Activated gamma-delta T cell treated with Interleukin-2 at 50 U/mL for 16 hours (primary cell): Measurements from ENCODE around the gene DNAJB1.
A peak's percentile ranks its signal among the peaks of the same experiment; 100 is the strongest.
"Not testable (repeated sequence)": the region's sequence is repeated elsewhere in the genome, so short reads cannot be mapped to it uniquely, and the experiment has no call there.

Experiments used
- DNase-seq: peaks from one replicate; pipeline ENCODE4 v3.0.0-alpha.2; 2020

The DNAJB1 gene

DNA sequence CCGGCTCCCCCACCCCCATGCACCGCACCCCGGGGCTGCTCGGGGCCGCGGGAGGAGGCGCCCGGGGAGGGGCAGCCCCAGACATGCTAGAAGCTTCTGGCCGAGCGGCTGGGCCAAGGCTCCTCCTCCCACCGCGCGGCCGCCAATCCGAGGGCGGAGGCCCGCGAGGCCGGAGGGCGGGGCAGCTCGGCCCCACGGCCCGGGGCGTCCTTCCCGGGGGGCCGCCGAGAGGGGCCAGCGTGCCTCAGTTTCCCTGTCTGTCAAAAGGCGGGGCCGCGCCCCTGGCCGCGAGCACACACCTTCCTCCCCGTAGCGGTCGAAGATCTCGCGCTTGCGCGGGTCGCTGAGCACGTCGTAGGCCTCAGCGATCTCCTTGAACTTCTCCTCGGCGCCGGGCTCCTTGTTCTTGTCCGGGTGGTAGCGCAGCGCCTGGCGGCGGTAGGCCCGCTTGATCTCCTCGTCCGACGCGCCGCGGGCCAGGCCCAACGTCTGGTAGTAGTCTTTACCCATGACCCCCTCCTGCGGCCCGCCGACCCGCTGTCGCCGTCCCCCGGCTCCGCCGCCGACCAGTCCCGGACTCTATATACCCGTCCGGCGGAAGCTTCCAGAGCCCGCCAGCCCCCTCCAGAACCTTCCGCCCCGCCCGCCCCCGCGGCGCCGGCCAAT, at the start of gene DNAJB1:
Gene DNAJB1 (minus strand): TSS at position 558 of the 666 bp plus-strand sequence. CDS start 48 bp downstream, at position 510.
- DNase-seq, result peak; percentile 54

DNA sequence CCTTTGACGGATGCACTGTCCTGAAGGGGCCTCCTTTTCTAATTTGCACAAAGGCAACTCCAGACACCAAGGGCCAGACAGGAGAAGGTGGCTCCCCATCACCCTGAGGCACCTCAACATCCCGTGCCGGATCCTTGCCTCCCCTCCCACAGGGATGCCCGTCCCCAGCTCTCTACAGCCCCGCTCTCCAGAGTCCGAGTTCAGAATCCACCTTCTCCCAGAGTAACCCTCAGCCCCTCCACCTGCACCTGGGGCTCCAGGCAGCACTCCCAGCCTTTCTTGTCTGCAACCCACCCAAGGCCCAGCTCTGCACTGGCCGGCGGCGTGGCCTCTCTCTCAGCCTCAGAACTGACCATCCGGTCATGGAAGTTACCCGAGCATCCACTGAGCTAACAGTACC, 48.9 kb upstream of the DNAJB1 start:
- DNase-seq, result no peak

DNA sequence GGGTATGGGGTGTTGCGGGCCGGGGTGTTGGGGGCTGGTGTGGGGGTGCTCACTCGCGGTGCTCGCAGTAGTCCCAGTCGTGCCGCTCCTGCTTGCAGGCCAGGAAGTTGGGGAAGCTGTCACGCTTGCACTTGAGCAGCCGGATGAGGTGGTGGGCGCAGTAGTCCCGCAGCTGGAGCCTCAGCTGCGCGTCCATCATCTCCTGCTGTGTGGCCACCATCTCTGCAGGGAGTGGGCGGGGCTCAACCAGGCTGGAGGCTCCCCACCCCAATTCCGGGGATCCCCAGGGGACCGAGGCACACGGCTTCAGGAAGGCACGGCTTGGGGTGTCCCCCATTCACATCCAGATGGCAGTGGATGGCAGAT, 48.5 kb upstream of the DNAJB1 start:
- no peak for DNase-seq

DNA sequence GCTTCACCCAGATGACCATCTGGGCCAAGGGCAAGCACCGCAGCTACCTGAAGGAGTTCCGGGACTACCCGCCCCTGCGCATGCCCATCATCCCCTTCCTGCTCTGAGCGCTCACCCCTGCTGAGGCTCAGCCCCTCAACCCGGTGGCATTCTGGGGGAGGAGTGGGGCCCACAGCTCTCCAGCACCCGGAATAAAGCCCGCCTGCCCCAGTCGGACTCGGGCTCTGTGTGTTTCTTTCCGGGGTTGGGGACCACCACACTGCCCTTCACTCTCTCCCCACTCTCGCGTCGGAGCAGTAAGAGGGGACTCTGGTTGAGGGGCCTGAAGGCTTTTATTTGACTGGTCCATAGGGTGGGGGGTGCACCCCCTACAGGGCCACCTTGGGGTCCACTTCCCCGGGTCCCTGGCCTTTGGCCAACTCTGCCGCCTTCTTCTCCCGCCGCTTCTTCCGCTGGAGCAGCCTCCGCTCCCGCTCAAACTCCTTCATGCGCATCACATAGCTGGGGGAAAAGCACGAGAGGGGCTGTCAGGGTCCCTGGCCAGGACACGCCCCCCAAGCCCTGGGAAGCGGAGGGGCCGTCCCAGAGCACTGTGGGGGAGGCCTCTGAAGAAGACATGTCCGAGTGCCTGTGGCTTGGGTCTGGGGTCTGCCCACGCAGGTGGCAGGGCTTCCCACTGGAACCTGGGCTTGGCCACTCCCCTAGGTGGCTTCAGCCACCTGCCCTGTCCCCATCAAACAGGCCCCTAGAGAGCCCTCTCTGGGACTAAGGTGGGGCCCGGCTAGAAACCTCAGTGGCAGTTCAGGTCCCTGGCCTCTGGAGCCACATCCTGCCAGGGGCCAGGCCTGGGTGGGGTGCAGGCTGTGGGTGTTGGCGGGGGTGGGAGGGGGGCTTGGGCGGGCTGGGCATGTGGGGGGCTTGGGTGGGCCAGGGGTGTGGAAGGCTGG, 47.8 kb upstream of the DNAJB1 start:
- no peak for DNase-seq

DNA sequence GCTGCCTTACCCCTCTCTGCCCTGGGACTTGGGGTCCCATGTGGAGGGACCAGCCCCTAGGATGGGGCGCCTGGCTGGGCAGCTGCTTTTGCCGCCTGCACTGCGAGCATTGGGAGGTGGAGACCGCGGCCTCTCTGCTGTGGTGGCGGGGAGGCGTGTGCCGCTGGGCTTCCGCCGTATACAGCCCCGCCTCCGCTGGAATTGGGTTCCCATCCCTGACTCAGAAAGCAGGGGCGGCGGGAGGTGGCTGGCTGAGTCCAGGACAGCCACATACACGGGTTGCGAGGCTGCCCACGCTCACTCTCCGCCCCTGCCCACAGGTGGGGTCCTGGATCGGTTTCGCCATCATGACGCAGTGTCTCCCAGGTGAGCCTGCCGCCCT, 47.1 kb upstream of the DNAJB1 start:
- DNase-seq, result no peak

DNA sequence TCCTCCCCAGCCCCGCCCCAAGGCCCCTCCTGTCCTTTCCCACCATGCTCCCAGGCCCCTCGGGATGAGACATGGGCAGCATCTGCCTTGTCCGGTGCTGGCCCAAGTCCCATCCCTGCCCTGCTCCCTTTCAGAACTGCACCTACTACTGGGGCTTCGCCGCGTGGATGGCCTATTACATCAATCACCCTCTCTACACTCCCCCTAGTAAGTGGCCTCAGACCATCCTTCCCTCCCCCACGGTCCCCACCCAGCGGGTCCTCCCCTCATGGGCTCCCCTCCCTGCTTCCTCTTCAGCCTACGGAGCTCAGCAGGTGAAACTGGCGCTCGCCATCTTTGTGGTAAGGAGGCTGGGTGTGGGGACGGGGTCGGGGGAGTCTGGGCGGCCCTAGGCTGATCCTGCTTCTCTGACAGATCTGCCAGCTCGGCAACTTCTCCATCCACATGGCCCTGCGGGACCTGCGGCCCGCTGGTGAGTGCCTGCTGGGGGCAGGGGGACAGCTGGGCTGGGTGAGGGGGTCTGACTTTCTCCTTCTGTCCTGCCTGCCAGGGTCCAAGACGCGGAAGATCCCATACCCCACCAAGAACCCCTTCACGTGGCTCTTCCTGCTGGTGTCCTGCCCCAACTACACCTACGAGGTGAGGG, 46.6 kb upstream of the DNAJB1 start:
- not testable (repeated sequence) for DNase-seq

DNA sequence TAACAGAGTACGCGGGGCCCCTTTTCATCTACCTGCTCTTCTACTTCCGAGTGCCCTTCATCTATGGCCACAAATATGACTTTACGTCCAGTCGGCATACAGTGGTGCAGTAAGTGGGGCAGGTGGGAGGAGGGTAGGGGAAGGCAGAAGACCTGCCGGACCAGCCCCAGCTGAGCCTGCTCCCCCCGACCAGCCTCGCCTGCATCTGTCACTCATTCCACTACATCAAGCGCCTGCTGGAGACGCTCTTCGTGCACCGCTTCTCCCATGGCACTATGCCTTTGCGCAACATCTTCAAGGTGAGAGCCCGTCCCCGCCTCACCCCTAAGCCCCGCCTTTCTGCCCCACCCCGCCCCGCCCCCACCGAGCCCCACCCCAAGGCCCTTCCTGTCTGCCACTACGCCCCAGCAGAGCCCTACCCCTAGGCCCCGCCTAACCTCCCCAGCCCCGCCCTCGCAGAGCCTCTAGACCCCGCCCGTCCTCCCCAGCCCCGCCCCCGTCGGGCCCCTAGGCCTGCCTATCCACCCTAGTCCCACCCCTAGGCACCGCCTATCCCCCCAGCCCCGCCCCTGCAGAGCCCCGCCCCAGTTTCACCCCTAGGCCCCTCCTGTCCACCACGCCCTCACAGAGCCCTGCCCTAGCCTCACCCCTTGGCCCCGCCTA, 45.9 kb upstream of the DNAJB1 start:
- no peak for DNase-seq

DNA sequence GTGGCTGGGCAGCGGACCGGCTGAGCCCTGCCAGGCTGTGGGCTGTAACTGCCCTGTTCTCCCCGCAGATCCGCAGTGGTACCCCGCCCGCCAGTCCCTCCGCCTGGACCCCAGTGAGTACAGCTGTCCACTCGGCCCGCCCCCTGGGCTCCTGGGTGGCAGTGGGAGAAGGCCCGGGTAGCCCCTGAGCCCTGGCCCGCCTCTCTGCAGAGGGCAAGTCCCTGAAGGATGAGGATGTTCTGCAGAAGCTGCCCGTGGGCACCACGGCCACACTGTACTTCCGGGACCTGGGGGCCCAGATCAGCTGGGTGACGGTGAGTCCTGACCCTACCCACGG, 45.4 kb upstream of the DNAJB1 start:
- no peak for DNase-seq

DNA sequence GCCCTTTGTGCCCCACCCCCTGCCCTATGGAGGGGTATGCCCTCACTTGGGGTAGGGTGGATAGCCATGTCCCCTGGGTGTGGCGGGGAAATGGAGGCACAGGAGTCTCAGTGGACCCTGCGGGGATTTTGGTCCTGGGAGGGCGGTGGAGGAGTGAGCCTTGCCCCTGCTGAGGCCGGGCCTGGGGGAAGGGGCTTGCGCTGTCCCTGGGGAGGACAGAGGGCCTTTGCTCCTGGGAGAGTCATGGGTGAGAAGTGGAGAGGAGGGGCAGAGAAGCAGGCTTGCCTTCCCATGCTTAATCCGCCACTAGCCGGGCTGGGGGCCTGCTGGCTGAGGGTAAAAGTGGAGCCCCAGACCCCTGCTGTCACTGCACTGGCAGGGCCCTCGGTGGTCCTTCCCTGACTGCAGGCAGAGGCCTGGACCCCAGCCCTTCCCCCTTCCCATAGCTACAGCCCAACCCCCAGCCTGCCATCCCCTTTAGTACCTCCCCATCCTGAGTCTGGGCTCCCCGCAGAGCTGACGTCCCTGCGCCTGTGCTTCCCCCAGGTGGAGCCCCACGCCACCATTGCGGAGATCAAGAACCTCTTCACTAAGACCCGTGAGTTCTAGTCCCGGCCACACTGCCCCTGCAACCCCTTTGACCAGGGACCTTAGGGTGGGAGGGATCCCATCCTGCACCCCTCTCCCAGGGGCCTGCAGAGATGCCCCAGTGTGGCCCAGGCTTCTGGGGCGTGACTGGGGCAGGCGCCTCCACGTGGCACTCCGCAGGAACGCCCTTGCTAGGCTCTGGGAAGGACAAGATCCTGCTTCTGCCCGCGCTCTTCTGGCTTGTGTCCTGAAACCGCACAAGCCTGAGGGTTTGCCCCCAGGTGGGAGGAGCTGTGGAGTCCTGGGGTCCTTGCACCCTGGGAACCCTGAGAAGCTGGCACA, 44.7 kb upstream of the DNAJB1 start:
- no peak for DNase-seq

DNA sequence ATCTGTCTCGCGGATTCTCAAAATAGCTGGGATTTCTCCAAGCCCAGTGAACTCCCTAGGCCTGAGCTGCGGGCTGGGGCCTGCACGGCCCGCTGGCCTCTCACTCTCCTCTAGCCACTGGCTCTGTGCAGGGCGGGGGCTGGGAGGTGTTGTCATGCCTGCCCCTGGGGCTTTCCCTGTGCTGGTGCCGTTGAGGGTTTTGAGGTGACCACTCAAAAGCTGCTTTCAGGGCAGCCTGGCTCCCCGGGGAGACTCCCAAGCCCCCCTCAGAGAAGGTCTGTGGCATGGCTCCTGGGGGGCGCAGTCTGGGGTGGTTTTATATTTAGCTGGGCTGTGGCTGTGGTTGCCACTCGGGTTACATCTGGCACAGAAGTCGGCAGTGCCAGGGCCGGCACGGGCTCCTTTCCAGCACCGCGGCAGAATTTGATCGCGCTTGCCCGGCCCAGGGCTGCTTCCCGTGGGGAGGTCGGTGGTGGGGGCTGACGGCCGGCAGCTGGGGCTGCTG, 43.7 kb upstream of the DNAJB1 start:
- DNase-seq, result no peak

DNA sequence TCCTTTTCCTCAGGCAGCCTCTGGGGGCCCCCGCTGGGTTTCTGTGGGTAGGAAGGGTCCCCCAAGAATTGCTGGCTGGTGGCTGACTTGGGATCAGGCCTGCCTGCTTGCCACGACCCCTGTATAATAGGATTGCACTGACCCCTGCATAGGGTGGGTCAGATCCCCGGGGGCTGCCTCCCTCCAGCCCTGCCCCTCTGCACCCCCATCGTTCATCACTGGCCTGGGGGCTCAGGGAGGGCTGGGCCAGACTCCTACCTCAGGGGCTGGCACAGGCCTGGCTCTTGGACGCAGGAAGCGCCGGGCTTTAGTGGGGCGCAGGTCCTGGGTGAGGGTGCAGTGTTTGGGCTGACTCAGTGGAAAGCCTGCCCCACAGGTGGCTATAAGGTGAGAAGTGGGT, 43.1 kb upstream of the DNAJB1 start:
- no peak for DNase-seq

DNA sequence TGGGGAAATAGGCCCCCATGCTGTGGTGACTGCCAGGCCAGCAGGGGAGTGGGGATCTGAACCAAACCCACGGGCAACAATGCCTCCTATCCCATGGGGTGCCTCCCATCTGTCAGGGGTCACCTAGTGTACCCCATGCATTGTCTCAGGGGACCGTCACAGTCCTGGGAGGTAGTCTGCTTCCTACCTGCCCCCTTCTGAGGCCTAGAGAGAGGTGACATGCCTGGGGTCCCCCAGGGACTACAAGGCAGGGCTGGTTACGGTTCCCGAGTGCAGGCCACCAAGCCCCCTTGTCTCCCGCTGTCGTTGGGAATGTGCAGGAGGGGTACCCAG, 42.5 kb upstream of the DNAJB1 start:
- no peak for DNase-seq

DNA sequence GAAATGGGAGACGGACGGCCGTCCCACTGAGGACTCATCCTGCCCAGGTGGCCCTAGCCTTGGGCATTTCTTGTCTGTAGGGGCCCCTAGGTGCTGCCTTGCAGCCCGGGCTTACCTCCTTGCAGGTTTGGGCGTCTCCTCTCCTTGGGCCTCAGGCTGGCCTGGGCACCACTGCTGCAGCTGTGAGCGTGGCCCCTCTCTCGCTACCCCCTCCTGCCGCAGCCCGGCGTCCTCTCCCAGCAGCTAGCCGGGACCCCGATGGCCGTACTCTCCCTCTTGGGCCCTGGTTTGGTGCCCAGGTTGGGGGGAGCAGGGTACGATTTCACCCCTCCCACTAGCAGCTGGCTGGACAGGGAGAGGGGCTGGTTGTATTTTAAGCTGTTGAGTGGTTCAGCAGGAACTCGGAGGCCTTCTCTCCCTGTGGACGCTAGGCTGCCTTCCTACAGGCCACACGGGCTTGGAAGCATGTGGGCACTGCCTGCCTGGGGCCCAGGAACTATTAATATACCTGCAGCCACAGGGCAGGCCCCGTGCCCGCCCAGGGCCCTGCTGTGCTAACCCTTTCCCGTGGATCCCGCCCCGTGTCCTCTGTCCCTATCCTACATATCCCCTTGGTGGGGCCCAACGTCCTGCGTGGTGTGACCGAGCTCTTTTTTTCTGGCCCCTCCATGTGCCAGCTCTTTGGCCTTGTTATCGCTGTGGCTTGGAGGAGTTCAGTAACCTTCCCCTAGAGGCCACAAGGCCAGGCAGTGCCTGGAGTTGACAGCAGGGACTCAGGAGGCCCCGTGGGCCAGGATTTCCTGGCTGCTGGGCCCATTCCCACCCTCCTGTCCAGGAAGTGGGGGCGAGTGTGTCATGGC, 41.9 kb upstream of the DNAJB1 start:
- DNase-seq, result no peak

DNA sequence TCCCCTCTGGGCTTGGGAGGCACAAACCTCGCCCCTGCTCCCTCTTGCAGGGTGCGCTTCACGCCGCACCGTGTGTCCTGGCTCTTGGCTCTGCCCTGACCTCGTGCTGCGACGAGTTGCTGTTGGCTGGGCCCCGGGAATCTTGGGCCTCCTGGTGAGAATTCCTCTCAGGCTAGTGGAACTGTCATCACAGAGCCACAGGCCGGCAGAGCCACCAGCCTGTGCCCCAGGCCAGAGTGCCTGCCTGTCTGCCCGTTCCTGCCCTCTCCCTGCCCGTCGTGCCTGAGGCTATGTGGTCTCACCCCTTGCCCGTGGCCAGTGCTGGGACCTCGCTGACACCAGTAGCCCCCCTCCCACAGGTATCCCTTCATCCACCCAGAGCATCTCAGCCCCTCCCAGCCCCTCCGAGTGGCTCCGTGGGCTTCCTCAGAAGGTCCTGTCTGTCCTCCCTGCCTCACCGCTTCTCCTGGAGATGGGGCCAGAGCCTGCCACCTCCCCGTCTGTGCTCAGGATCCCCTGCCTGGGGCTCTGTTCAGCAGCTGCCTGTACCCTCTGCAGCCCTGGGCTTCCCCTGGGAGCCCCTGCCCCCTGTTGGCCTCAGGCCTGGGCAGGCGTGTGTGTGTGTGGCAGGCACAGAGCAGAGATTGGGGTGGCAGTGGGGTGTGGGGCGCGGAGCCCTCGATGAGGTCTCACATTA, 40.3 kb upstream of the DNAJB1 start:
- no peak for DNase-seq

DNA sequence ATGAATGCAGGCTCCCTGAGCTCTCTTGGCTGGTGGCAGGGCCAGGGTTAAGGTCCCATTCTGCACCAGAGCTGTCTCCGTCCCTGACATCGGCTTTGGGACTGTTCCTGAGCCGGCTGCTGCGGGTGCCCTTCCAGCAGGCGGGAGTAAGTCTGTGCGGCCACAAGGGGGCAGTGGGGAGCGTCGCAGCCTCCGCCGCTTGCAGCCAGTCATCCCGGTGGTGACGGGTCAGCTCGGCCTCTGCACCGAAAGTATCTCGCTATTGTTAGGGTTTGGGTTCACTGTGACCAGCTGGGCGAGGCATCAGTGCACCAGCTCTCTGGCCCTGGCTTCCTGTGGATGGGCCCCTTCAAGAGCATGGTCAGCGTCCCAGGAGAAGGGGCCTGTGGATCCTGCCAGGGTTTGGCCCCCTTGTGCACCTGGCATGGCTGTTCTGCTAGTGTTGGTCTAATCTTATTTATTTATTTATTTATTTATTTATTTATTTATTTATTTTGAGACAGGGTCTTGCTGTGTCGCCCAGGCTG, 38.5 kb upstream of the DNAJB1 start:
- DNase-seq, result peak; percentile 67

DNA sequence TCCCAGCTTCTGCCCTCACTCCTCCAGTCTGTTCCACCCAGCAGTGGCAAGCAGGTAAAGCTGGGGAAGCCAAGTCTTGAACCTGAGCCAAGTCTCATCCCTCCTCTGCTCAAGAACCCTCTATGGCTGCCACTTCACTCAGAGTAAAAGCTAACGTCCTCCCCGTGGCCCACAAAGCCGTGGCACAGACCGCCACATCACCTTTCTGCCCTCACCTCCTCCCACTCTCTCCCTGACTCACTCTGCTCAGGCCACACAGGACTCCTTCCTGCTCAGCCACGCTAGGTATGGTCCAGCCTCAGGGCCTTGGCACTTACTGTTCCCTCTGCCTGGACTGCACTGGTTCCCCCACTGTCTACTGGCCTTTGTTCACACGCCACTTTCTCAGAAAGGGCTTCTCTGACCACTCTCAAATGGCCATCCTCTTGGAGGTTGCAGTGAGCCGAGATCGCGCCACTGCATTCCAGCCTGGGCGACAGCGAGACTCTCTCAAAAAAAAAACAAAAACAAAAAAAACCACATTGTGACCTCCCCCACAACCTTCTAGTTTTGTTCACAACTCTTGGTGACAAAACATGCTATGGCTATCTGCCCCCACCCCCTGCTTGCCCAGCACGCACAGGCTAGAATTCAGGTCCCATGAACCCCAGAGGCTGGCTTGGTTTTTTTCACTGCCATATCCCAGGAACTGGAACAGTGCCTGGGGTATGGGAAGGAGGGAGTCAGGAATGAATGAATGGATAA, 37.9 kb upstream of the DNAJB1 start:
- DNase-seq, result no peak

DNA sequence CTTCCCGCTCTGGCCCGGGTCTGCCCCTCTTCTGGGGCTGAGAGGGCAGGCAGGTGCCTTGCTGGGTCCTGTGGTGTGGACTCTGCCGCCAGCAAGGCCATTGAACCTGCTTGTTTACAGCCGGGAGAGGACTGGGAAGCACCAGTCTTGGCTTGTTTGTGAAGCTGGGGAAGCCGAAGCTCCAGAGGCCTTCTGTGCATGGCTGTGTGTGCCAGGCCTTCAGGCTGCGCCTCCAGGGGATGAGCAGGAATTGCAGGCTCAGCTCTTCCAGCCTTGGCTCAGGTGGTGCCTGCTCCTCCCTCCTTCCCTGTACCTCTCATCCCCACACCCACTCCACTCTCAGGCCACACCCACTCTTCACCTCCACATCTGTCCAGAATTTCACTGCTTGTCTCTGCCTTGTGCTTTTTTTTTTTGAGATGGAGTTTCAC, 36.2 kb upstream of the DNAJB1 start:
- no peak for DNase-seq

DNA sequence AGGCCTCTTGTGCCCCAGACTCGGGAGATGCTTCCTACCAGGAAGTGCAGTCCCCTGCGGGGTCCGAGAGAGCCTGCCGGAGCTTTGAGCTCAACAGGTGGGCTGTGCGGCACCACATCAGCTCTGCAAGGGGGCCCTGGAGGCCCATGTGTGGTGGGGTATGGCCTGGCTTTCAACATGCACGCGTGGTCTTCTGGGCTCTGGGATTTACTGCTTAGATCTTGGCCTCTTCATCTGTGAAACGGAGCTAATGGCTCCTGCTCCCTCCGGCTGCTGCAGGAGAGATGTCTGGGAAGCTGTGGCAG, 35.7 kb upstream of the DNAJB1 start:
- no peak for DNase-seq

DNA sequence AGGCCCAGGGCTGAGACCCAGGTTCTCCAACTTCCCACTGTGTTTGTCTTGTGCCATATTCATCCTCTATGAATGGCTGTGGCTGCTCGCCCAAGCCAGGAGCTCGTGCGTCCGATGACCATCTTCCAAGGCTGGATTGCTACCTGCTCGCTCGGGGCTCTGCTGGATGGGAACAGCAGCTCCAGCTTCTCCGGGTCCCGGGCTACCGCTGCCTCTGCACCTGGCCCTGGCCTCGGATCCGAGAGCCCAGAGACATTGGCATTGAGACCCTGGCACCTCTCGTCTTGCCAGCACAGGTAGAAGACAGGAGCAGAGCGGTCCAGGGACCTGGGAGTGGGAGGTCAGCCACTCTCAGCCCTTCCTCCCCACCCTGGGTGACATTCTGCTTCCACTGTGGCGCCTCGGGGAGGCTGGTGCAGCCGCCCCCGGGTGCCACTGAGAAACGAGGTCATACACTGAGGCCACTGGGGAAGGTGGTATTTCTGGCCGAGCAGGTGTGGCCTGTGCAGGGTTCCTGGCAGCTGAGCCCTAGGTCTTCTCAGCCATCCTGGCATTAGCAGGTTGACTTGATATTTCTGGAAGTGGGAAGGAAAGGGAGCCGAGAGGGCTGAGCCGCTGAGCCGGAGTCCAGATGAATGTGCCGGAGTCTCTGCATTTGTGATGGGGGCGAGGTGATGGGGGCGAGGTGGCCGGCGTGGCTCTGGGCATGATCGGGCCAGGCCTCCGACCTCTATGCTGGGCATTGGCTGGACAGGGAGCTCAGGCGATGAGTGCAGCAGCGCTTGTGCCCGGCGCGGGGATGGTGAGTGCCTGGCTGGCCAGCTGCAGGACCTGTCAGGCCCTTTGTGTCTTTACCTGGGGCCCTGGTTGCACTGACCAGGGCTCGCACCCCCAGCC, 35.1 kb upstream of the DNAJB1 start:
- DNase-seq, result no peak
